Glutamatergic neuron (in vitro differentiated cells): Measurements from ENCODE around the gene HEMGN. TPM values are rescaled to one million over a fixed set of nuclear protein-coding genes. Genes with fewer than 3 reads are reported as not detected.
"Not testable (repeated sequence)": the region's sequence is repeated elsewhere in the genome, so short reads cannot be mapped to it uniquely, and the experiment has no call there.

Experiments
- DNase-seq: peaks from one replicate; pipeline ENCODE4 v3.0.0; 2022
- H3K27ac Mint-ChIP-seq: one replicate; pipeline ENCODE4 v1.8.0; 2020; ENCODE audit warnings: mild to moderate bottlenecking, mixed read lengths, inconsistent platforms; ENCODE audit not compliant: unreplicated experiment
- H3K27me3 Mint-ChIP-seq: one replicate; pipeline ENCODE4 v1.8.0; 2020; ENCODE audit warnings: mild to moderate bottlenecking, moderate library complexity, mixed read lengths, inconsistent platforms; ENCODE audit not compliant: unreplicated experiment
- H3K36me3 Mint-ChIP-seq: one replicate; pipeline ENCODE4 v1.8.0; 2020; ENCODE audit warnings: mild to moderate bottlenecking, mixed read lengths, inconsistent platforms; ENCODE audit not compliant: unreplicated experiment
- H3K4me1 Mint-ChIP-seq: one replicate; pipeline ENCODE4 v1.8.0; 2020; ENCODE audit warnings: mild to moderate bottlenecking, low read depth, mixed read lengths, inconsistent platforms; ENCODE audit not compliant: unreplicated experiment
- H3K4me3 Mint-ChIP-seq: one replicate; pipeline ENCODE4 v1.8.0; 2020; ENCODE audit warnings: mild to moderate bottlenecking, mixed read lengths, inconsistent platforms; ENCODE audit not compliant: unreplicated experiment
- H3K9me3 Mint-ChIP-seq: one replicate; pipeline ENCODE4 v1.8.0; 2020; ENCODE audit warnings: mild to moderate bottlenecking, moderate library complexity, mixed read lengths, inconsistent platforms; ENCODE audit not compliant: unreplicated experiment
- total RNA-seq: library from RNA; stranded (reverse); fragmentation: NEBNext Ultra II Directional; extraction: Animal tissue kit (Norgen Biotek cat#: 25700); gene quantifications from one replicate; pipeline ENCODE4 v1.2.1, GENCODE V29; 2021; ENCODE audit not compliant: unreplicated experiment
- TF ChIP-seq, protein P1 (sequence below): fragments of 200-600 bp; sonication (generic); IDR thresholded peaks from one replicate; pipeline ENCODE4 v1.5.0; 2021; ENCODE audit not compliant: partially characterized antibody, unreplicated experiment

HEMGN gene
- total RNA-seq, 1 donor from 2014 or later, result not detected

DNA sequence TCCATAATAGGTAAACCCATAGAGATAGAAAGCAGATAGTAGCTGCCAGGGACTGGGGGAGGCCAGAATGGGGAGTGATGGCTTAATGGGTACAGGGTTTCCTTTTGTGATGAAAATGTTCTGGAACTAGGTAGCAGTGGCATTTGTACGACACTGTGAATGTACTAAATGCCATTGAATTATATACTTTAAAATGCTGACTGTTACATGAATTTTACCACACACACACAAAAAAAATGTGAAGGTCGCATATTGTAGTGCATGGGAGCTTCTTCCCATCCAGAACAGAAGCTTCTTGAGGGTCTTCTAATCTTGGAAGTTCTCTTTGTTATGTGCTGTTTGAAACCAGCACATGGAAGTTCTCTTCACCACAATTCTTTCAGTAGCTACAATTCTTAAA is 25.3 kb upstream of the HEMGN start:
- DNase-seq, result no peak
- H3K4me3 Mint-ChIP-seq, result no peak overlapping the region
- no peak overlapping the region for H3K27ac Mint-ChIP-seq
- H3K36me3 Mint-ChIP-seq, result peaks cover 3% of the 10 kb centered on the region
- TF ChIP-seq, protein P1, sequence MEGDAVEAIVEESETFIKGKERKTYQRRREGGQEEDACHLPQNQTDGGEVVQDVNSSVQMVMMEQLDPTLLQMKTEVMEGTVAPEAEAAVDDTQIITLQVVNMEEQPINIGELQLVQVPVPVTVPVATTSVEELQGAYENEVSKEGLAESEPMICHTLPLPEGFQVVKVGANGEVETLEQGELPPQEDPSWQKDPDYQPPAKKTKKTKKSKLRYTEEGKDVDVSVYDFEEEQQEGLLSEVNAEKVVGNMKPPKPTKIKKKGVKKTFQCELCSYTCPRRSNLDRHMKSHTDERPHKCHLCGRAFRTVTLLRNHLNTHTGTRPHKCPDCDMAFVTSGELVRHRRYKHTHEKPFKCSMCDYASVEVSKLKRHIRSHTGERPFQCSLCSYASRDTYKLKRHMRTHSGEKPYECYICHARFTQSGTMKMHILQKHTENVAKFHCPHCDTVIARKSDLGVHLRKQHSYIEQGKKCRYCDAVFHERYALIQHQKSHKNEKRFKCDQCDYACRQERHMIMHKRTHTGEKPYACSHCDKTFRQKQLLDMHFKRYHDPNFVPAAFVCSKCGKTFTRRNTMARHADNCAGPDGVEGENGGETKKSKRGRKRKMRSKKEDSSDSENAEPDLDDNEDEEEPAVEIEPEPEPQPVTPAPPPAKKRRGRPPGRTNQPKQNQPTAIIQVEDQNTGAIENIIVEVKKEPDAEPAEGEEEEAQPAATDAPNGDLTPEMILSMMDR, result no peak
- peaks cover 2% of the 10 kb centered on the region for H3K9me3 Mint-ChIP-seq
- H3K4me1 Mint-ChIP-seq, result peaks cover 6% of the 10 kb centered on the region
- H3K27me3 Mint-ChIP-seq, result no peaks in the 10 kb centered on the region

DNA sequence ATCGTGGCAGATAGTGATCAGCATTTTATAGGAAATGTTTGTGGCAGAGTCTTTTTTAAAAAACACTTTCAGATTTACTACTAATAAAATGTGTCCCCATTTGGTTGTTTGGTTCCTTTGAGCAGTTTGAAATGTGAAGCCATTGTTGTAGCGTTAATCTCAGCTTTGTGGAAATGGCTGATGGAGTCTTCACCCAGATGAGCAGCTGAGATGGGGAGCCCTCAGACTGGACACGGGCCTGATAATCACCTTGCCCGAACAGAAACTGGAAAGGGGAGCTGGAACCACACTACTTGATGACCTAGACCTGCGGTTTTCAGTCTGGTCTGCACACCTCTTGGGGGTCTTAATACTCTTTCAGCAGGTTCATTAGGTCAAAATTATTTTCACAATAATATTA is 24.6 kb upstream of the HEMGN start:
- no peak overlapping the region for H3K27ac Mint-ChIP-seq
- TF ChIP-seq, protein P1, result no peak
- H3K9me3 Mint-ChIP-seq, result peaks cover 2% of the 10 kb centered on the region
- no peak for DNase-seq
- peaks cover 6% of the 10 kb centered on the region for H3K4me1 Mint-ChIP-seq
- H3K36me3 Mint-ChIP-seq, result peaks cover 3% of the 10 kb centered on the region
- H3K4me3 Mint-ChIP-seq, result no peak overlapping the region
- H3K27me3 Mint-ChIP-seq, result no peaks in the 10 kb centered on the region

DNA sequence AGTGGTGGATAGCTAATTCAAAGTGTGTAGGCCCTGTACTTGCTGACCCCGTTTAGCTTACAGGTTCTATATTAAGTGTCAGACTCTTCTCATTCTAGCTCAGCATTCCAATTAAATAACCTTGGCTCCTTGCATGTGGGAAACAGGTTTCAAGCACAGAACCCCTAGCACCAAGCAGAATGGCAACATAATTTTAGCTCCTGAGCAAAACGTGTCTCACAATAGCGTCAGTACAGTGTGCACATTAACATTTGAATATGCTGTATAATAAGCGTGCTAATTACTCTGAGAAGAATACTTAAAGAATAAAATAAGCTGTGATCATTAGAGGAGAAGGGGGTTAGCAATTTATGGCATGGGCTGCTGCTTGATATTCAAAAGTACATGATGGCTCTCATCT is 24.2 kb upstream of the HEMGN start:
- Mint-ChIP-seq H3K4me3 (no peak overlapping the region), H3K27ac (no peak overlapping the region), H3K4me1 (peaks cover 6% of the 10 kb centered on the region), H3K27me3 (no peaks in the 10 kb centered on the region), H3K36me3 (peaks cover 3% of the 10 kb centered on the region), H3K9me3 (peaks cover 2% of the 10 kb centered on the region)
- TF ChIP-seq, protein P1, result no peak
- no peak for DNase-seq

DNA sequence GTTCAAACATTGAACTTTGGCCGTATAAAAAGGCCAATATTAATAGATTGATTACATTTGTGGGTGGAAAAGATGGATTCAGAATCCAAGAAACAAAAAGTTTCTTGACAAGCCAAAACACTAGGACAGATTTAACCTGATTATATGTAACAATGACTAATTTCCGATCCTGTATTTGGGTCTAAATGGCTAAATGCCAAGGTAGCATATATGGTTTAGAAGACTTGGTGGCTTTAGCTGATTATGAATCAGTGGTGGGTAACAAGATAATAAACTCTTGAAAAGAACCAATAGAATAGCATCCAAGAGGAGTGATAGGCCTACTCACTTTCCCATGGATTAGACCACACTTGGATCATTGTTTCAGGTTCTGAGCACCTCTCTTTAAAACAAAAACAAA is 23.4 kb upstream of the HEMGN start:
- peaks cover 6% of the 10 kb centered on the region for H3K4me1 Mint-ChIP-seq

DNA sequence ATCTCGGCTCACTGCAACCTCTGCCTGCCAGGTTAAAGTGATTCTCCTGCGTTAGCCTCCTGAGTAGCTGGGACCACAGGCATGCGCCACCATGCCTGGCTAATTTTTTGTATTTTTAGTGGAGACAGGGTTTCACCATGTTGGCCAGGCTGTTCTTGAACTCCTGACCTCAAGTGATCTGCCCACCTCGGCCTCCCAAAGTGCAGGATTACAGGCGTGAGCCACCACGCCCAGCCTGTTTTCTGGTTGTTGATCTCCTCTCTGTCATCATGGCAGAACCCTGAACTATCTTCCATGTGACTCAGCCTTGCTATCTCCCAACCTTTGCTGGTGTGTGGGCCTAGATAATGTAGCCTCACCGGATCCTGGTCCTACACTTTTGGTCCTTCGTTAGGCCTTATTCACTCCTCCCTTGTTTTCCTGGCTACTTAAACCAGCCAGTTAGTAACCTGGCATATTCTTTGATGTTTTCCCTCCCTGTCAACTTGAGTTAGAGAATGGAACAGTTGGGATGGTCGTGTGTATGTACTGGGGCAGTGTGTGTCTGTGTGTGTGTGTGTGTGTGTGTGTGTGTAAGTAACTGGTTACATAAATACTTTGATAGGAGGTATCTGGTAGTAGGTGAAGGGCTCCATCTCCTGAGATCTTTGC is 22.8 kb upstream of the HEMGN start:
- H3K36me3 Mint-ChIP-seq, H3K27ac Mint-ChIP-seq, H3K4me1 Mint-ChIP-seq, H3K27me3 Mint-ChIP-seq, DNase-seq, H3K4me3 Mint-ChIP-seq, H3K9me3 Mint-ChIP-seq: not testable (repeated sequence)

More for the DNA sequence above, 23.4 kb upstream of the HEMGN start:
- peaks cover 3% of the 10 kb centered on the region for H3K36me3 Mint-ChIP-seq
- no peak overlapping the region for H3K4me3 Mint-ChIP-seq
- DNase-seq, result no peak
- H3K27me3 Mint-ChIP-seq, result no peaks in the 10 kb centered on the region
- TF ChIP-seq, protein P1, result no peak
- H3K27ac Mint-ChIP-seq, result no peak overlapping the region
- H3K9me3 Mint-ChIP-seq, result peaks cover 2% of the 10 kb centered on the region
